Panc1 (cell line): ENCODE results near the gene FNBP1L.
"Not testable (repeated sequence)": the region's sequence is repeated elsewhere in the genome, so short reads cannot be mapped to it uniquely, and the experiment has no call there.

Experiments
- SIN3A ChIP-seq: IDR thresholded peaks from 2 replicates; pipeline ENCODE4 v1.6.1; 2012; ENCODE audit warnings: low read depth, mild to moderate bottlenecking, low read length, moderate library complexity, borderline replicate concordance; ENCODE audit not compliant: insufficient read depth
- TCF7L2 ChIP-seq: IDR thresholded peaks from 2 replicates; pipeline ENCODE4 v1.6.1; 2011; ENCODE audit warnings: mild to moderate bottlenecking, low read depth, low read length, inconsistent platforms
- TF ChIP-seq, protein P1 (sequence below): fragments of 450-650 bp; IDR thresholded peaks from 2 replicates; pipeline ENCODE4 v1.5.1; 2017; ENCODE audit warnings: mild to moderate bottlenecking
- TF ChIP-seq, protein P2 (sequence below), 2 experiments: IDR thresholded peaks; 2 replicates each; pipeline ENCODE4 v1.6.1; 2011 to 2012; ENCODE audit warnings: low read depth in 2 of 2, control low read depth in 1 of 2, low read length in 1 of 2, mild to moderate bottlenecking in 1 of 2, moderate library complexity in 1 of 2; ENCODE audit not compliant: insufficient read depth in 1 of 2

DNA sequence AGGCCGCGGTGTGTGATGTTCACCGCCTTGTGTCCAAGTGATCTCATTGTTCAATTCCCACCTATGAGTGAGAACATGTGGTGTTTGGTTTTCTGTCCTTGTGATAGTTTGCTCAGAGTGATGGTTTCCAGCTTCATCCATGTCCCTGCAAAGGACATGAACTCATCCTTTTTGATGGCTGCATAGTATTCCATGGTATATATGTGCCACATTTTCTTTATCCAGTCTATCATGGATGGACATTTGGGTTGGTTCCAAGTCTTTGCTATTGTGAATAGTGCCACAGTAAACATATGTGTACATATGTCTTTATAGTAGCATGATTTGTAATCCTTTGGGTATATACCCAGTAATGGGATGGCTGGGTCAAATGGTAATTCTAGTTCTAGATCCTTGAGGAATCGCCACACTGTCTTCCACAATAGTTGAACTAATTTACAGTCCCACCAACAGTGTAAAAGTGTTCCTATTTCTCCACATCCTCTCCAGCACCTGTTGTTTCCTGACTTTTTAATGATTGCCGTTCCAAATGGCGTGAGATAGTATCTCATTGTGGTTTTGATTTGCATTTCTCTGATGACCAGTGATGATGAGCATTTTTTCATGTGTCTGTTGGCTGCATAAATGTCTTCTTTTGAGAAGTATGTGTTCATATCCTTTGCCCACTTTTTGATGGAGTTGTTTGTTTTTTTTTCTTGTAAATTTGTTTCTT, 17.6 kb downstream of the FNBP1L start:
- not testable (repeated sequence) for TF ChIP-seq SIN3A, TCF7L2
- TF ChIP-seq, protein P1, sequence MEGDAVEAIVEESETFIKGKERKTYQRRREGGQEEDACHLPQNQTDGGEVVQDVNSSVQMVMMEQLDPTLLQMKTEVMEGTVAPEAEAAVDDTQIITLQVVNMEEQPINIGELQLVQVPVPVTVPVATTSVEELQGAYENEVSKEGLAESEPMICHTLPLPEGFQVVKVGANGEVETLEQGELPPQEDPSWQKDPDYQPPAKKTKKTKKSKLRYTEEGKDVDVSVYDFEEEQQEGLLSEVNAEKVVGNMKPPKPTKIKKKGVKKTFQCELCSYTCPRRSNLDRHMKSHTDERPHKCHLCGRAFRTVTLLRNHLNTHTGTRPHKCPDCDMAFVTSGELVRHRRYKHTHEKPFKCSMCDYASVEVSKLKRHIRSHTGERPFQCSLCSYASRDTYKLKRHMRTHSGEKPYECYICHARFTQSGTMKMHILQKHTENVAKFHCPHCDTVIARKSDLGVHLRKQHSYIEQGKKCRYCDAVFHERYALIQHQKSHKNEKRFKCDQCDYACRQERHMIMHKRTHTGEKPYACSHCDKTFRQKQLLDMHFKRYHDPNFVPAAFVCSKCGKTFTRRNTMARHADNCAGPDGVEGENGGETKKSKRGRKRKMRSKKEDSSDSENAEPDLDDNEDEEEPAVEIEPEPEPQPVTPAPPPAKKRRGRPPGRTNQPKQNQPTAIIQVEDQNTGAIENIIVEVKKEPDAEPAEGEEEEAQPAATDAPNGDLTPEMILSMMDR, result not testable (repeated sequence)
- TF ChIP-seq, protein P2, sequence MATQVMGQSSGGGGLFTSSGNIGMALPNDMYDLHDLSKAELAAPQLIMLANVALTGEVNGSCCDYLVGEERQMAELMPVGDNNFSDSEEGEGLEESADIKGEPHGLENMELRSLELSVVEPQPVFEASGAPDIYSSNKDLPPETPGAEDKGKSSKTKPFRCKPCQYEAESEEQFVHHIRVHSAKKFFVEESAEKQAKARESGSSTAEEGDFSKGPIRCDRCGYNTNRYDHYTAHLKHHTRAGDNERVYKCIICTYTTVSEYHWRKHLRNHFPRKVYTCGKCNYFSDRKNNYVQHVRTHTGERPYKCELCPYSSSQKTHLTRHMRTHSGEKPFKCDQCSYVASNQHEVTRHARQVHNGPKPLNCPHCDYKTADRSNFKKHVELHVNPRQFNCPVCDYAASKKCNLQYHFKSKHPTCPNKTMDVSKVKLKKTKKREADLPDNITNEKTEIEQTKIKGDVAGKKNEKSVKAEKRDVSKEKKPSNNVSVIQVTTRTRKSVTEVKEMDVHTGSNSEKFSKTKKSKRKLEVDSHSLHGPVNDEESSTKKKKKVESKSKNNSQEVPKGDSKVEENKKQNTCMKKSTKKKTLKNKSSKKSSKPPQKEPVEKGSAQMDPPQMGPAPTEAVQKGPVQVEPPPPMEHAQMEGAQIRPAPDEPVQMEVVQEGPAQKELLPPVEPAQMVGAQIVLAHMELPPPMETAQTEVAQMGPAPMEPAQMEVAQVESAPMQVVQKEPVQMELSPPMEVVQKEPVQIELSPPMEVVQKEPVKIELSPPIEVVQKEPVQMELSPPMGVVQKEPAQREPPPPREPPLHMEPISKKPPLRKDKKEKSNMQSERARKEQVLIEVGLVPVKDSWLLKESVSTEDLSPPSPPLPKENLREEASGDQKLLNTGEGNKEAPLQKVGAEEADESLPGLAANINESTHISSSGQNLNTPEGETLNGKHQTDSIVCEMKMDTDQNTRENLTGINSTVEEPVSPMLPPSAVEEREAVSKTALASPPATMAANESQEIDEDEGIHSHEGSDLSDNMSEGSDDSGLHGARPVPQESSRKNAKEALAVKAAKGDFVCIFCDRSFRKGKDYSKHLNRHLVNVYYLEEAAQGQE (IDR thresholded peaks at IDR 0.05; ENCODE audit: insufficient read depth in 1 of 2, low read depth in 2 of 2, low read length in 1 of 2), result not testable (repeated sequence)
